Activated CD4-positive, alpha-beta T cell treated with anti-CD3 and anti-CD28 coated beads for 4 hours (primary cell): ENCODE results near the gene SLC39A11.
"Not testable (repeated sequence)": the region's sequence is repeated elsewhere in the genome, so short reads cannot be mapped to it uniquely, and the experiment has no call there.

Experiments used
- DNase-seq, 2 donors: peaks; one replicate each; pipeline ENCODE4 v3.0.0-alpha.2; 2020

The SLC39A11 gene

GRCh38 chr17:72999474-72999873 lies 93.0 kb downstream of the SLC39A11 start:
- DNase-seq: not testable (repeated sequence)

- no peak for DNase-seq
Observed at GRCh38 chr17:72998343-72998742, 94.1 kb downstream of the SLC39A11 start.

GRCh38 chr17:72997559-72997958 lies 94.9 kb downstream of the SLC39A11 start:
- no peak for DNase-seq

- no peak for DNase-seq
Observed at GRCh38 chr17:72996791-72997190, 95.7 kb downstream of the SLC39A11 start.

- DNase-seq: no peak
Observed at GRCh38 chr17:72995008-72995656, 97.4 kb downstream of the SLC39A11 start.

GRCh38 chr17:72992783-72993467 lies 99.6 kb downstream of the SLC39A11 start:
- DNase-seq: not testable (repeated sequence)

GRCh38 chr17:72991651-72992050 lies 100.8 kb downstream of the SLC39A11 start:
- no peak for DNase-seq

GRCh38 chr17:72989074-72989610 lies 103.3 kb downstream of the SLC39A11 start:
- DNase-seq: no peak

- no peak for DNase-seq
Observed at GRCh38 chr17:72988451-72988850, 104.0 kb downstream of the SLC39A11 start.

GRCh38 chr17:72987166-72987565 lies 105.3 kb downstream of the SLC39A11 start:
- DNase-seq: no peak

- peak; percentile 35 to 48 for DNase-seq
Observed at GRCh38 chr17:72985882-72986720, 106.4 kb downstream of the SLC39A11 start.

GRCh38 chr17:72984926-72985325 lies 107.6 kb downstream of the SLC39A11 start:
- DNase-seq: no peak

- no peak for DNase-seq
Observed at GRCh38 chr17:72984145-72984925, 108.2 kb downstream of the SLC39A11 start.

GRCh38 chr17:72982680-72983079 lies 109.8 kb downstream of the SLC39A11 start:
- no peak for DNase-seq

GRCh38 chr17:72978593-72979218 lies 113.8 kb downstream of the SLC39A11 start:
- no peak for DNase-seq

- DNase-seq: no peak
Observed at GRCh38 chr17:72977771-72978417, 114.6 kb downstream of the SLC39A11 start.

GRCh38 chr17:72976971-72977770 lies 115.3 kb downstream of the SLC39A11 start:
- no peak for DNase-seq

GRCh38 chr17:72975509-72975908 lies 117.0 kb downstream of the SLC39A11 start:
- no peak for DNase-seq

- no peak for DNase-seq
Observed at GRCh38 chr17:72974605-72975232, 117.8 kb downstream of the SLC39A11 start.
